Activated CD8-positive, alpha-beta T cell treated with anti-CD3 and anti-CD28 coated beads for 36 hours (primary cell): ENCODE measurements around the gene UBASH3B. TPM values are rescaled to one million over a fixed set of nuclear protein-coding genes. Genes with fewer than 3 reads are reported as not detected.

Experiments used
- ATAC-seq: fragments of 200-7000 bp; cut with Tn5 transposase; one replicate; pipeline ENCODE4 v1.10.0; 2021; ENCODE audit warnings: mild to moderate bottlenecking, moderate library complexity
- CTCF ChIA-PET: fragments of 350-600 bp; sonication (Branson Sonifier 250); formaldehyde crosslinking; loops from one replicate; lab custom pipeline; 2021; ENCODE audit warnings: antibody characterized with exemption; lab: Charles Lee
- POLR2A ChIA-PET: fragments of 350-600 bp; sonication (Branson Sonifier 250); formaldehyde crosslinking; loops from one replicate; lab custom pipeline; 2021; ENCODE audit warnings: antibody characterized with exemption; lab: Charles Lee
- DNase-seq: peaks from one replicate; pipeline ENCODE4 v3.0.0-alpha.2; 2020
- H3K27ac Mint-ChIP-seq: one replicate; pipeline ENCODE4 v1.8.0; 2021; ENCODE audit warnings: mild to moderate bottlenecking, mixed read lengths
- H3K27me3 Mint-ChIP-seq: one replicate; pipeline ENCODE4 v1.8.0; 2021; ENCODE audit warnings: mixed read lengths
- H3K36me3 Mint-ChIP-seq: one replicate; pipeline ENCODE4 v1.8.0; 2021; ENCODE audit warnings: low read depth, mixed read lengths
- H3K4me1 Mint-ChIP-seq: one replicate; pipeline ENCODE4 v1.8.0; 2021; ENCODE audit warnings: low read depth, mixed read lengths
- H3K4me3 Mint-ChIP-seq: one replicate; pipeline ENCODE4 v1.8.0; 2021; ENCODE audit warnings: mild to moderate bottlenecking, moderate library complexity, mixed read lengths
- H3K9me3 Mint-ChIP-seq: one replicate; pipeline ENCODE4 v1.8.0; 2021; ENCODE audit warnings: mixed read lengths
- CTCF ChIP-seq: fragments of 200-600 bp; IDR thresholded peaks from one replicate; pipeline ENCODE4 v1.8.0; 2022; ENCODE audit warnings: antibody characterized with exemption, mild to moderate bottlenecking
- intact Hi-C: fragments of 100-400 bp; cut with micrococcal nuclease; formaldehyde crosslinking; loops from one replicate; pipeline ENCODE4 v1.10.0; 2022
- total RNA-seq, 2 experiments: library from RNA; stranded (reverse); gene quantifications; one replicate each; pipeline ENCODE4 v1.2.3, GENCODE V29; 2021

UBASH3B gene
- total RNA-seq, 2 experiments from 2014 or later: 36.1 to 40.6 TPM

GRCh38 chr11:122627745-122628144 lies 27.8 kb upstream of the UBASH3B start:
- Mint-ChIP-seq H3K27ac (no peak overlapping the region), H3K36me3 (no peaks in the 10 kb centered on the region), H3K27me3 (no peaks in the 10 kb centered on the region), H3K9me3 (no peaks in the 10 kb centered on the region), H3K4me1 (peaks cover 12% of the 10 kb centered on the region), H3K4me3 (no peak overlapping the region)
- ATAC-seq: no peak
- no peak for TF ChIP-seq CTCF
- POLR2A ChIA-PET: no interaction called here
- intact Hi-C loops: loop anchor here (10.0 kb wide), 1 partner anchor 397 kb away; no protein-coding TSS in a partner anchor
- DNase-seq: no peak
- CTCF ChIA-PET: interaction anchor here (0.7 to 5.3 kb wide), 14 partner anchors 10 to 973 kb away, joined by 3 to 127 read pairs (median 11); partner anchors contain the start of gene UBASH3B

DNA sequence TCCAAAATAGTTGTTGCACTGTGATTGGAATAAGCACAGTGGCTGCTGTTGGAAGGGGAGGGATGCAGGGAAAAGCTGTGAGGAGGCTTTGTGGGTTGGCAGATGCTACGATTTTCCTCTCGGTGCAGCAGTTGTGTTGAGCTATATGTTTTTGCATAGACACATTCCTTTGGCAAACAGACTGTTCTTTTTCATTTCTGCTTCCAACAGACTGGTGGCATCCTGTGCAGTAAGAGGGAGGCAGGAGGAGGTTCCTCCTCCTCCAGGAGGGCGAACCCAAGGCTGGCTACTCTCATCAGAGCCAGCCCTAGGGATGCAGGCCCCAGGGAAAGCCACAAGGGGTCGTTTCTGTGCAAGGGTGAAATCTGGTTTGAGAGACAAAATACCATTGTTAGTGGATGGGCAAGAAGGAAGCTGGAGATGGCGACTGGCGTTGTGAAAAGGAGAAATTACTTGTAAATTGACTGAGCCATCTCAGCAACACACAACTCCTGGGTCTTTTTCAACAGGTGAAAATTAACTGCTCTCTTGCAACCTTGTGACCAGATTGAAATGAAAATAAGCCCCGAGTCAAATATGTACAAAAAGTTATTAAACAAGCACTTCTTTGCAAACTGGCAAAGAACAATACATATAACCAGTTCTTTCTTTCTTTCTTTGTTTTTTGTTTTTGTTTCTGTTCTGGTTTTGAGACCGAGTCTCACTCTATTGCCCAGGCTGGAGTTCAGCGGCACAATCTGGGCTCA lies 26.5 kb upstream of the UBASH3B start:
- no peaks in the 10 kb centered on the region for H3K36me3 Mint-ChIP-seq
- ATAC-seq (peak; percentile 96), DNase-seq (peak; percentile 83)
- H3K9me3 Mint-ChIP-seq: no peaks in the 10 kb centered on the region
- POLR2A ChIA-PET: interaction anchor here (0.6 to 1.3 kb wide), 4 partner anchors 9 to 146 kb away, joined by 3 to 4 read pairs (median 3); no protein-coding TSS in a partner anchor
- peaks cover 14% of the 10 kb centered on the region for H3K4me1 Mint-ChIP-seq
- TF ChIP-seq CTCF: peak; percentile 86
- H3K27me3 Mint-ChIP-seq: no peaks in the 10 kb centered on the region
- H3K27ac Mint-ChIP-seq: no peak overlapping the region
- CTCF ChIA-PET: interaction anchor here (0.6 to 5.3 kb wide), 54 partner anchors 9 to 401 kb away, joined by 3 to 127 read pairs (median 4); partner anchors contain the start of gene UBASH3B
- intact Hi-C loops: loop anchor here (10.0 kb wide), 1 partner anchor 396 kb away; no protein-coding TSS in a partner anchor
- no peak overlapping the region for H3K4me3 Mint-ChIP-seq

DNA sequence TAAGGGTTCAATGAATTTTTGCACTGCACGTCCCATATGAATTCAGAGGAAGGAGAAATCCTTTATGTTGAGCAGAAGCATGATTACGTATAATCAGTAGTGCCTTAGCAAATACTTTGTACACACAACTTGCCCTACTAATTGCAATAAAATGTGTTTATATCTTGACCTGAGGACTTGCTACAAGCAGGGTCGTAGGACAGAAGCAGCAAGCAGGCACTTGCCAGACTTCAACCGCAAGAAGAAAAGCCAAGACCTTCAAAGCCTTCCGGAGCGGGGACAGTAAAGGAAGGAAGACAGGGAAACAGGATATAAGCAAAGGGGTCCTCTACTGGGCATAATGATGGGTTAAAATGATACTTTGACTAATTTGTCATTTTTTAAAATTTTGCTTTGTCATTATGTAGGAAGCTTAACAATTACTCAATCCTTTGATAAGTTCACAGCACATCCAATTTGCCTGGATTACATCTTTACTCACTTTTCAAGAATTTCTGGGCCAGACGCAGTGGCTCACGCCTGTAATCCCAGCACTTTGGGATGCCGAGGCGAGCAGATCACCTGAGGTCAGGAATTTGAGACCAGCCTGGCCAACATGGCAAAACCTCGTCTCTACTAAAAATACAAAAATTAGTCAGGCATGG lies 23.2 kb upstream of the UBASH3B start:
- Mint-ChIP-seq H3K36me3 (no peaks in the 10 kb centered on the region), H3K27ac (no peak overlapping the region), H3K4me1 (peaks cover 17% of the 10 kb centered on the region), H3K9me3 (no peaks in the 10 kb centered on the region), H3K4me3 (no peak overlapping the region), H3K27me3 (no peaks in the 10 kb centered on the region)
- ChIA-PET POLR2A (no interaction called here), CTCF (interaction anchor here (0.6 to 11.1 kb wide), 13 partner anchors 9 to 227 kb away, joined by 3 to 149 read pairs (median 5); partner anchors contain the start of gene UBASH3B)
- TF ChIP-seq CTCF: no peak
- intact Hi-C loops: loop anchor here (2.0 to 5.0 kb wide), 3 partner anchors 124 to 220 kb away; no protein-coding TSS in a partner anchor
- ATAC-seq (no peak), DNase-seq (no peak)

GRCh38 chr11:122633219-122633829 lies 22.2 kb upstream of the UBASH3B start:
- Mint-ChIP-seq H3K27ac (no peak overlapping the region), H3K4me1 (peaks cover 23% of the 10 kb centered on the region), H3K27me3 (no peaks in the 10 kb centered on the region), H3K9me3 (no peaks in the 10 kb centered on the region), H3K36me3 (no peaks in the 10 kb centered on the region), H3K4me3 (no peak overlapping the region)
- peak; percentile 61 for ATAC-seq
- ChIA-PET CTCF (interaction anchor here (0.6 to 11.1 kb wide), 17 partner anchors 10 to 226 kb away, joined by 3 to 149 read pairs (median 5); partner anchors contain the start of gene UBASH3B), POLR2A (no interaction called here)
- peak; percentile 70 for TF ChIP-seq CTCF
- peak; percentile 20 for DNase-seq
- intact Hi-C loops: loop anchor here (2.0 to 5.0 kb wide), 3 partner anchors 123 to 219 kb away; no protein-coding TSS in a partner anchor
